Body of pancreas (tissue), 4 donors: ENCODE data around the gene SGCE.

Source experiments
- CTCF ChIP-seq, 7 experiments: fragments of 450-650 bp in 4 of 7; fragments of 200-600 bp in 3 of 7; sonication (generic) in 3 of 7; IDR thresholded peaks; one replicate each; pipeline ENCODE4 v1.5.1; 2016 to 2019; ENCODE audit warnings: antibody characterized with exemption in 7 of 7
- POLR2A ChIP-seq, 3 donors: fragments of 450-650 bp; IDR thresholded peaks; one replicate each; pipeline ENCODE4 v1.6.1; 2016; ENCODE audit warnings: antibody characterized with exemption in 3 of 3, mild to moderate bottlenecking in 2 of 3

GRCh38 chr7:94633014-94633341 lies 23.0 kb downstream of the SGCE start:
- TF ChIP-seq POLR2A (IDR thresholded peaks at IDR 0.05) (no peak), CTCF (IDR thresholded peaks at IDR 0.05) (no peak)
